Kidney epithelial cell (primary cell): ENCODE measurements around the gene MBD3. TPM values are rescaled to one million over a fixed set of nuclear protein-coding genes. Genes with fewer than 3 reads are reported as not detected.

Source experiments
- DNase-seq: peaks from one replicate; pipeline ENCODE4 v3.0.0-alpha.2; 2010; ENCODE audit warnings: low read depth
- H3K27me3 ChIP-seq: 2 replicates; pipeline ENCODE4 v1.6.0; 2011; ENCODE audit warnings: low read length; ENCODE audit not compliant: control insufficient read depth, insufficient read depth
- H3K36me3 ChIP-seq: 2 replicates; pipeline ENCODE4 v1.5.1; 2011; ENCODE audit warnings: low read length; ENCODE audit not compliant: control insufficient read depth, insufficient read depth
- H3K4me3 ChIP-seq: 2 replicates; pipeline ENCODE4 v1.5.1; 2011; ENCODE audit warnings: low read depth, mild to moderate bottlenecking, control low read depth, low read length
- total RNA-seq: library from RNA; depleted of rRNA; stranded (reverse); fragments of >200 nt; gene quantifications from 2 replicates; pipeline ENCODE4 v1.2.3, GENCODE V29; 2015
- TF ChIP-seq, protein P1 (sequence below): IDR thresholded peaks from 2 replicates; pipeline ENCODE4 v1.5.1; 2011; ENCODE audit warnings: mild to moderate bottlenecking, moderate library complexity, low read length, control low read depth, inconsistent platforms; ENCODE audit not compliant: insufficient read depth, poor library complexity, severe bottlenecking

The MBD3 gene
- total RNA-seq, 1 donor from 2014 or later = 118 TPM

DNA sequence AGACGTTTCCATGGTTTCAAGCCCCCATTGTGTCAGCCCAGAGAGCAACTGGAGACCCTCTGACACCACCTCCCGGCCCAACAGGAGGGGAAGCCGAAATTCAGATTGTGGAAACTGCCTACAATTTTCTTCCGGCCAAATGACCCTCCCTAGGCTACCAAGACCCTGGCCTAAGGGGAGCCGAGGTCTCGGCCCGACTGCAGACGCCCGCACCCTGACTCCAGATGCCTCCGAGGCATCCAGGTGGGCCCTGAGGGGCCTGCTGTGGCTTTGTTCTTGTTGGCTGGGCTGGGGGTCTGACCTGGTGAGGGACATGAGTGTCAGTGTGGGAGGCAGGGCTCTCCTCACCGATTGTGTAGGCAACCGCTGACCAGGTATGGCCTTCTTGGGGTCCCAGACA lies 34.1 kb downstream of the MBD3 start:
- DNase-seq = no peak
- Histone ChIP-seq H3K36me3 (peaks cover 3% of the 10 kb centered on the region), H3K4me3 (no peak overlapping the region), H3K27me3 (no peaks in the 10 kb centered on the region)
- TF ChIP-seq, protein P1, sequence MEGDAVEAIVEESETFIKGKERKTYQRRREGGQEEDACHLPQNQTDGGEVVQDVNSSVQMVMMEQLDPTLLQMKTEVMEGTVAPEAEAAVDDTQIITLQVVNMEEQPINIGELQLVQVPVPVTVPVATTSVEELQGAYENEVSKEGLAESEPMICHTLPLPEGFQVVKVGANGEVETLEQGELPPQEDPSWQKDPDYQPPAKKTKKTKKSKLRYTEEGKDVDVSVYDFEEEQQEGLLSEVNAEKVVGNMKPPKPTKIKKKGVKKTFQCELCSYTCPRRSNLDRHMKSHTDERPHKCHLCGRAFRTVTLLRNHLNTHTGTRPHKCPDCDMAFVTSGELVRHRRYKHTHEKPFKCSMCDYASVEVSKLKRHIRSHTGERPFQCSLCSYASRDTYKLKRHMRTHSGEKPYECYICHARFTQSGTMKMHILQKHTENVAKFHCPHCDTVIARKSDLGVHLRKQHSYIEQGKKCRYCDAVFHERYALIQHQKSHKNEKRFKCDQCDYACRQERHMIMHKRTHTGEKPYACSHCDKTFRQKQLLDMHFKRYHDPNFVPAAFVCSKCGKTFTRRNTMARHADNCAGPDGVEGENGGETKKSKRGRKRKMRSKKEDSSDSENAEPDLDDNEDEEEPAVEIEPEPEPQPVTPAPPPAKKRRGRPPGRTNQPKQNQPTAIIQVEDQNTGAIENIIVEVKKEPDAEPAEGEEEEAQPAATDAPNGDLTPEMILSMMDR = no peak

DNA sequence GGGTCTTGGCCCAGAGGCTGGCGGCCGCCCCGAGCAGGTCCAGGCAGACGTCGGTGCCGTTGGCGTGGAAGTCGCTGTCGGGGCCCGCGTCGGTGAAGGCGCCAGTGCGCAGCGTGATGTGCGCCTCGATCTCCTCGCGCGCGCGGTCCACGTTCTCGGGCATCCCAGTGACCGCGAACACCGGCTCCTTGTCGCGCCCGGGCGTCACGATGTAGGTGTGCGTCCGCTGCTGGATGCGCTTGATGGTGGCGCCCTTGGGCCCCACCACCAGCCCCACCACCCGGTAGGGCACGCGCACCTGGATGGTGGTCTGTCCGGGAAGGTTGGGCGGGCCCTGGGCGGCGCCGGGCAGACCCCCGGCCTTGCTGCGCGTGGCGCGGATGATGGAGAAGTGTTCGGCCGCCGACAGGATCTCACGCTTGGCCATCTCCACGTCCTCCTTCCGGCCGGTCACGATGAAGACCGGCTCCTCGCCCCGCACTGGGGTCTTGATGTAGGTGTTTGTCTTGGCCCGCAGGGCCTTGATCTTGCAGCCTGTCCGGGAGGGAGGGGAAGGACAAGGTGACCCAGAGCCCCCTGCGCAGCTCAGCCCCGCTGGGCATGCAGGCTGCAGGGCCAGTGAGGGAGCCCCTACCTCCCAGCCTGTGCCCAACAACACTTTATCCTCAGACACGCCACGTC lies 36.1 kb downstream of the MBD3 start:
- H3K4me3 ChIP-seq = no peak overlapping the region
- H3K36me3 ChIP-seq = peaks cover 3% of the 10 kb centered on the region
- no peaks in the 10 kb centered on the region for H3K27me3 ChIP-seq
- DNase-seq = no peak
- TF ChIP-seq, protein P1 = no peak

DNA sequence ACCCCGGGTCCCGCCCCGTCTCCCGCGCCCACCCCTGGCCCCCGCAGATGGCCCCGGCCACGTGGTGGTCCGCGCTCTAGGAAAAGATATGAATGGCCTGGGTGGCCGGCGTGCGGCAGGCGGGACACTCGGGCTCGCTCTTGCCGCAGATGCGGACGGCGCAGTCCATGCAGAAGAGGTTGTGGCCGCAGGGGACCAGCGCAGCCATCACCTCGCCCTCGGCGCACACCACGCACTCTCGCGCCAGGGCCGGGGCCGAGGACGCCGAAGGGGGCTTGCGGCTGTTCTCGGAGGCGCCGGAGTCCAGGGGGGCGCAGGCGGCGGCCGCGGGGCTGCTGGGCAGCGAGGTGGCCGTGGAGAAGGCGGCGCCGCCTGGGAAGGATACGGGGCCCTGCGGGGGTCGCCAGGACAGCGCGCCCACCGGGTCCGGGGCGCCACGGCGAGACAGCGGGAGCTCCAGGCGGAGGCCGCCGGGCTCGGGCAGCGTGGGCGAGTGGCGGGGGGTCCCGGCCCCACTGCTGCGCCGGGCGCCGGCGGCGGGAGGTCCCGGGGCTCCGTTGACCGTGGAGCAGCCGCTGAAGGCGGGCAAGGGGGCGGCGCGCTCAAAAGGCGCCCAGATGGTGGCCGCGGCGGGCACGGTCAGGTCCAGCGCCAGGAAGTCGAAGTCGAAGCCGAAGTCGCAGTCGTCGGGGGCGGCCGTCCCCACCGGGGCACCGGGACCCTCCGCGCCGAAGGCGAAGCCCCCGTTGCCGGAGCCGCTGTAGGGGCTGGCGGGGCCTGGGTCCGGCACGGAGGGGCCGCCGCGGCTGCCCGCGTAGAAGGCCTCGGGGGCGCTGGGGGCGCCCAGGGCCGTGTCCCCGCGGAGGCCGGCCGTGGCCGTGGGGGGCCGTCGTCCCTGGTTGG lies 36.9 kb downstream of the MBD3 start:
- H3K36me3 ChIP-seq = no peaks in the 10 kb centered on the region
- TF ChIP-seq, protein P1 = no peak

DNA sequence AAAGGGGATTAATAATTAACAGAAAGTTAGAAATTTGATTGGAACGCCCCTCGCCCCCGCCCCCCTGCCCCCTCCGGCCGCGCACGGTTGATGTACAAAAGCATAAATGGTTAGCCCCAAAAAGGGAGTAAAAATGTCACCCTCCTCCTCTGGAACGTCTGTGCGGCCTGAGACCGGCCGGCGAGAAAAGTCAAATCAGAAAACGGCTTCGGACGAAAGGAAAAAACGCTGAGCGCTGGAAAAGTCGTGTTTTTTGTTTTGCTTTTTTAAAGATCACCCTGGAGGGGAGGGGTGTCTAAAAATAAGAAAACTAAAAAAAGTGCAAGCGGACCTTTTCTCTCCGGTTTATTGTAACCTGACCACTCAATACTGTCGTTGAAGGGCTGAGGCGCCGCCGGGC lies 37.7 kb downstream of the MBD3 start:
- no peaks in the 10 kb centered on the region for H3K36me3 ChIP-seq
- TF ChIP-seq, protein P1 = no peak
- DNase-seq = no peak
- no peak overlapping the region for H3K4me3 ChIP-seq
- no peaks in the 10 kb centered on the region for H3K27me3 ChIP-seq

More for the DNA sequence above, 36.9 kb downstream of the MBD3 start:
- Histone ChIP-seq H3K4me3 (no peak overlapping the region), H3K27me3 (no peaks in the 10 kb centered on the region)
- no peak for DNase-seq

DNA sequence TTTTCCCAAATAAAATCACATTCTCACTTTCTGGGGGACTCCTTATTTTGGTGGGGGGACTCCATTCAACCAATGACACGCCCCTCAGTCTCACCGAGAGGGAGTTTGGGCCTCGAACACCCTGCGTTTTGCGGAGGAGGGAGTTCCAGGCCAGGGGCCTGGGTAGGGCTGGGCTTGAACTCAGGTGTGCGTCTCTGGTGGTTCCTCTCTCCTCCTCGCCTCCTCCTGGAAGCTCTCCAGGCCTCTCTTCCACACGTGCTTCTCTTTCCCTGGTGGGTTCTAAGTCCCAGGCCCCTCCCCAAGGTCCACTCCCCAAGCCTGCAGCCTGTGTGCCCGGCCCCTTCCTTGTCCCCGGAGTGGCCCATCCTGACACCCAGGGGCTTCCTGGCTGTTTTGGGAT lies 39.2 kb downstream of the MBD3 start:
- no peak overlapping the region for H3K4me3 ChIP-seq
- no peaks in the 10 kb centered on the region for H3K27me3 ChIP-seq
- no peak for DNase-seq
- H3K36me3 ChIP-seq = no peaks in the 10 kb centered on the region
- TF ChIP-seq, protein P1 = no peak
